Amygdala (tissue), 56 donors: Measurements from ENCODE around the gene MIA.
"Not testable (repeated sequence)": the region's sequence is repeated elsewhere in the genome, so short reads cannot be mapped to it uniquely, and the experiment has no call there.

Source experiments
- DNase-seq, 56 donors: peaks; one replicate each; lab custom pipeline; 2025; lab: John Stamatoyannopoulos, UW

Gene MIA

DNA sequence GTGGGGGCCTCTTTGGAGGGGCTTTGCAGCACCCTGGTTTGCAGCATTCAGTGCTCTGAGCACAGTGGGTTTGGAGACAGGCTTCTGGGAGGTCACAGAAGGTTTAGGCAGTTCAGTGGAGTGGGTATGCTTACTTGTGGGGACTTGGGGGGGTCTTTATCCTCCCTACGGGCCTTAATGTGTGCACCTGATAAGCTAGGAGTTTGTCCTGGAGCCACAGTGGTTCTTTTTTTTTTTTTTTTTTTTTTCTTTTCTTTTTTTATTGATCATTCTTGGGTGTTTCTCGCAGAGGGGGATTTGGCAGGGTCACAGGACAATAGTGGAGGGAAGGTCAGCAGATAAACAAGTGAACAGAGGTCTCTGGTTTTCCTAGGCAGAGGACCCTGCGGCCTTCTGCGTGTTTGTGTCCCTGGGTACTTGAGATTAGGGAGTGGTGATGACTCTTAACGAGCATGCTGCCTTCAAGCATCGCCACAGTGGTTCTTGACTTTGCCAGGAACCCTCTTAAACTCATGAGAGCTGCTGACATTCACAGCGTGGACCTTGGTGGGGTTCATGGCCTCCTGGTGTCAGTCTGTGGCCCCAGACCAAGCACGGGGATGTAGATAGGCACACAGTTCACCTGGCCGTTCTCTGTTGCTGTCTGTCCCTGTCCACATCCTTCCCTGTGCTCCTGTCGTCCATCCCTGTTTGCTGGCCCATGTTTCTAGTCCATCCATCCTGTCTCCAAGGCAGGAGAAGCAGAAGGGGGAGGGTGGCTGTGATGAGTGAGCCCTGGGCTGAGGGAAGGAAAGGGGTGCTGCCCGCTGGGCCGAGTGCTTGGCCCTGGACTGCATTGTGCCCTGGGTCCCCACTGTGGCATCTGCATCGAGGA, 26.3 kb downstream of the MIA start:
- no peak for DNase-seq

DNA sequence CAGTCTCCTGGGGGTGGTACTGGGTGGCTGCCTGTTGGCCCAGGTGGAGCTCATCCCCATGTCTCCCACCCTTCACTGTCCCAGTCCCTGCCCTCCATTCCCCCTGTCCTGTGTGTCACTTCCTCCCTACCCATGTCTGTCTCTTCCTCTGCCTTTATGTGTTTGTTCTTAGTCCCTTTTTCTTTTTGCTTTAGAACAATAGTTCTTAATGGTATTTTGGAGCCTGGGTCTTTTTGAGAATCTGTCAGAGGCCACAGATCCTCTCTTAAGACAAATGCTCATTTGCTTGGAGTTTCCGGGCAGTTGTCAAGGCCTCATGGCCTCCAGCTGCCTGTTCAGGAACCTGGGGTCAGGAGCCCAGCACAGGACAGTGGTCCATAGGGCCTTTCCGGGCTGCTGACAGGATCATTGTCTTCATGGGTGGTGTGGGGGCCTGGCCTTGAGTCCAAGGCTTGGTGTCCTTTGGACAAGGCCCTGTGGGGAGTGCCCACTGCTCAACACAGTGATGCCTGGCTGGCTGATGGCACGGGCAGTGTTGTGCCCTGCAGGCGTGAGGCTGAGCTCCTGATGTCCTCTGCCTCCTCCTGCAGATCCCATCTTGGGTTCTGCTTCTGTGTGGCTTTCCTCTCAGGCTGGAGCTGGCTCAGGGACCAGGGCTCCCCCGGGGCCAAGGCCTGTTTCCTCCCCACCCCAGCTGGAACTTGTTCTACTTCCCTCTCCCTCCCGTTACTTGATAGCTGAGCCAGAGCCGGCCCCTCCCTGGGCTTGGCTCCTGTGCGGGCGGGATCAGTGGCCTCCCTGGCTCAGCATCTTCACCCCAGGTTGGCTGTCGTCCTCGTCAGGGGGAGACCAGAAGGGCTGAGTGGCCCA, 27.2 kb downstream of the MIA start:
- DNase-seq: peak in 2 of 56 donors; percentile 23 to 26

DNA sequence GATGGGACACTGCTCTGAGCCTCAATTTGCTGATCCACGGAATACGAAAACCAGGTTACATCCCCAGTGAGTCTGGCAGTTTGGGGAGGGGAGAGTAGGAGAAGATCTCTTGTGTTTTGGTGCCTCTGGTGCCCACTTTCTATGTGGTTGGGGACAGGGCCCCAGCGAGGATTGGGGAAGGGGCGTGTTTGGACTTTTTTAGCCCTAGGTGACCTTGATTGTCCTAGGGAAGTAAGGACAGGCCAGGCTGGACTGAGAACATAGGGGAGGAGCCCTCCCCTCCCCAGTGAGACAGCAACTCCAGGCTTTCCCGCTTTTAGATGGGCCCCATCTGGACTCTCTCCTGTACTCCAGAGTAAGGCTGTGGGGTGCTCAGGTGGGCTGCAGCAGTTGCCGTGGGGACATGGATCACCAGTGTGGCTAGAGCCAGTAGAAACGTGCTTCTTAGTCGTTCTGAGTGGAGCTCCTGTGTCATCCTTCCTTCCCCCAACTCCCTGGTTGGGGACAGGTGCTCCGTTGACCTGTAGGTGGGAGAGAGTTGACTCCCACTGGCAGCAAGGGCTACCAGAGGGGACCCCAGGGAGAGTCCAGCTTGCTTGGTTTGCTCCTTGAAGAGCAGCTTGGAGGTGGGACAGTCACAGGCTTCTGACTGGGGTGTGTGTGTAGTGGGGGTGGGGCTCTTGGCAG, 28.0 kb downstream of the MIA start:
- DNase-seq: no peak

DNA sequence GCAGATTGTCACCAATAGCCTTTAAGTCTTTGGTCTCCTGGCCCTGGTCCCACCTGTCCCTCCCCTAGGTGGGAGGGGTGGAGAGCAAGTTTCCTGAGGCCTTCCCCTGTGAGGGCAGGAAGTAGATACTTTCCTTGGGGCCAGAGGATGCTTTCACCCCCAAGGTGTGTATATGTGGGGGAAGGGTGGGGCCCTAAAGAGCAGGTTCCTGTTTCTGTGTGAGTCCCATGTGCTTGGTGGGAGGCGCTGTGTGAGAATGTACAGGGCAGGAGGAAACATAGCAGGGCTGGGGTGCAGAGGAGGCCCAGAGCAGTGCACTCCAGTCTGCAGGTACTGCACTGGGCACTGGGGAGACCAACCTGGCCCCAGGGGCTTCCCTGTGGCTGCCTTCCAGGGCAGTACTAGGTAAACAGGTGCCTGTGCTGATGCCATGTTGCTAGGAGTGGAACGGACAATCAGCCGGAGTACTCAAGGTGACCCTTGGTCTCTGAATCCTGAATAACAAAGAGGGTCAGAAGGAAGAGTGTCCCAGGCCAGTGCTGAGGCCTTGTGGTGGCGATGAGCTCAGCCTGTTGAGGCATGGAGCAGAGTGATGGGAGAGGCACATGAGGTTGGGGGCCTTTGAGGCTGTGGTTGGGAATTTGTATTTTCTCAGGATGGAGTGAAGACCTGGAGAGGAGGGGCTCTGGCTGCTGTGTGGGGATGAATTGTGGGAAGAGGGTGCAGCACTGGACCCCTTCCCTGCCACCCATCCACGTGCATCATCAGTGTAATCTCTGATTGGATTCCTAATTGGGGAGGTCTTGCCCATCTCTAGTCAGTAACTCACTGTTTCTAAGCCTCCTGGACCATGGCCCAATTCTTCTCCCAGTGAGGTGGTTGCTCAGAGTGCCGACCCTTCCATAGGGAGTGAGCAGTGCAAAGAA, 28.8 kb downstream of the MIA start:
- no peak for DNase-seq

GRCh38 chr19:40804783-40805242, 29.5 kb downstream of the MIA start:
- DNase-seq: peak in 1 of 56 donors; percentile 14

DNA sequence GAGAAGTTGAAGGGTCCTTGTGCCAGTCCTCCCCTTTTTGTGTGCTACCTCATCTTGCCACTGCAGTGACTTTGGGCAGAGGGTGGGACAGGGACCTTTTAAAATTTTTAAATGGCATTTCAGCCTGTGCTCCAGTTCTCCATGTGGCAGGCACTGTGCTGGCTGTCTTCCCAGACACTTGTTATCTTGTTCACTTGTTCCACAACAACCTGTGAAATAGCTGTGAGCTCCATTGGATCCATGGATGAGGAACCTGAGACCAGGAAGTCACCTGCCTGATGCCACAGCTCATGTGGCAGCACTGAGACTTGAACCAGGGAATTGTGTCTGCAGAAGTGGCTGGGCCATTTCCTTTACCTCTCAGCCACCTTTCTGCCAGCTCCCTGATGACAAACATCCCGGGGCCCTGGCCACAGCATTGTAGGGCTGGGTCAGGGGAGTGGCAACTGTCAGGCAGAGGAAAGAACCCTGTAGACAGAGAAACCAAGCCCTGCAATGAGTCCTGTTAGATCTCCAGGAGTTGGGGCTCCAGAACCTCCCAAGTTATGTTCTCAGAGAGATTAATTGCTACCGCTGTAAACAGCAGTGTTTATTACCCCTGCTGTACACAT, 30.0 kb downstream of the MIA start:
- no peak for DNase-seq

GRCh38 chr19:40806423-40807146, 31.3 kb downstream of the MIA start:
- peak in 54 of 56 donors; percentile 35 to 96 (median 86) for DNase-seq

- DNase-seq: no peak
Measured at GRCh38 chr19:40807147-40808020, 32.1 kb downstream of the MIA start.

GRCh38 chr19:40808021-40808325, 32.7 kb downstream of the MIA start:
- DNase-seq: no peak

DNA sequence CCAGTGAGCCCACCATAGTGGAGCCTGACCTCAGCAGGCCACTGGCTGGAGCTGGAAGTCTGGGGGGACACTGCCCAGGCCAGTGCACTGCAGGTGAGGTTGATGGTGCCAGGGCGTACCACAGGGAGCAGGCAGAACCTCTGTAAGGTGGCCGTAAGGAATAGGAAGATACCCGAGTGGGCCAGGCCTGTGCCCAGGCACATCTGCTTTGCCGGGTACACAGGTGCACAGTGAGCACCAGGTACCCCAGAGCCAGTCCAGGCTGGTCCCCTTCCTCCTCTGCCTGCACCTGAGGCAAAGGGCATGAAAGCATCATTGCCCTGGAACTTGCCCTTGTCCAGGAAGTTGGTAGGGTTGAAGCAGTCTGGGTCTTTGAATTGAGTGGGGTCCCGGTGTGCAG, 33.2 kb downstream of the MIA start:
- no peak for DNase-seq

- DNase-seq: no peak
Measured at GRCh38 chr19:40809358-40810086, 34.2 kb downstream of the MIA start.

GRCh38 chr19:40810160-40810559, 34.8 kb downstream of the MIA start:
- DNase-seq: no peak

DNA sequence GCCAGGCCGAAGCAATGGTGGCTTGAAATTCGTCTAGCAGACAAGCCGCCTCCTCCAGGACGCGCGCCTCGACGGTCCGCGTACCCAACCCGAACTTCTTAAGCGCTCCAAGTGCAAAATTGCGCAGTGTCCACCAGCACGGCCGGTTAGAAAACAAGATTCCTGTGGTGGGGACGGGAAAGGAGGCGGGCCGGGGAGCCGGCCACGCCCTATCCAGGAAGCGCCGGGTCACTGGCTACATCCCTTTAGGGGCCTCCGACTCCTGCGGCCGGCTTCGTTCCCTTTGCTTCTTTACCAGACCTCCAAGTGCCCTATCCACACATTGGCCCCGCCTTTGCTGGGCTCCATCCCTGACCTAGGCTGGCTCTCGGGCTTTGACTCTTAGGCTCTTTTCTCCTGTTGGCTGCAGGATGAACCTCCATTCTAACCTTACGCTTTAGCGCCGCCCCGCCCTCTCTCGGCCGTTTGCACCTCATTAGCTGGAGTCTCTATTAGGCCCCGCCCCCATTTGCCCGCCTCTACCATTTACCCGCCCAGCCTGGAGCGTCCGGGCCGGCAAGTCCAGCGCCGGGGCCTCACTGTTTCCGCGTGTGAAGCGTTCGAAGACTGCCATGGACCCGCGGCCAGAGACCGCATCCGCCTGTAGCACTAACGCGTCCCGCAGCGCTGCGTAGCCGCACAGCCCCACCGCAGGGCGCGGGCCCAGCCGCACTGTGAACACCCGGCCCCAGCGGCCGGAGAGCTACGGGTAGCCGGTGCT, 35.5 kb downstream of the MIA start:
- DNase-seq: peak in 50 of 56 donors; percentile 33 to 85 (median 68)

DNA sequence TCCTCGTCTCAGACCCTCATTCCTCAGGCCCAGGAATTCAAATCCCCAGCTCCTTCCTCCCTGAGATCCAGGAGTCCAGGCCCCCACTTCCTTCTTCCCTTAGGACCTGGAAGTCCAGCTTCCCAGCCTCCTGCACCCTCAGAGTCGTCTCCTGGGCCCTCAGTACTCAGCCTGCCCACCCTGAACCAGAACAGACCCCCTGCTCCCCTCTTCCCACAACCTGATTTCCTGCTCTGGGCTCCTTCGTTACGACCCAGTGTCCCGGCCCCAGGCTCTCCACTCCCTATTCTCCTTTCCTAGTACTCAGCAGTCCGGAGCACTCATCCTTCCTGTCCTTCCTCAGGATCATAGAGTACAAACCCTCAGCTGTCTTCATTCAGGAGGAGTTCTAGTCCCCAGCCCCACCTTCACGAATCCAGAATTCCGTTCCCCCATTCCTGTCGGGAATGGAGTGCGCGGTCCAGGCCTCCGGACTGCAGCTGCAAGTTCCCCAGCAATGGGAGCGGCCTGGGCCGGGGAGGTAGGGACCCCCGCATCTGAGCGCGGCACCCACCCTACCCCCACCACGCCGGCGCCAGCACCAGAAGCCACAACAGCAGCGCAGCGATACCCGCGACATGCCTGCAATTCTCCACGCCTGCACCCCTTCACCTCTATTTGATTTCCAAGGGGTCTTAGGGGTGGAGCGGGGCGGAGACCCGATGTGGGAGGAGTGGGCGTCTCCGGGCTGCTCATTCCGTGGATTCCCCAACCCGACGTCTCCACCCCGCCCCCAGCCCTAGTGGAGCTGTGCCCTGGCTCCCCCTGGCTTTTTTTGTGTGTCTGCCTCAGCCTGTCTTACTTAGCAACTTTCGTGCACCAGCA, 36.4 kb downstream of the MIA start:
- DNase-seq: peak in 6 of 56 donors; percentile 21 to 35 (median 30)

GRCh38 chr19:40812571-40812970, 37.2 kb downstream of the MIA start:
- not testable (repeated sequence) for DNase-seq
